Jurkat, Clone E6-1 (cell line): ENCODE data around the gene TRIM7. TPM values are rescaled to one million over a fixed set of nuclear protein-coding genes. Genes with fewer than 3 reads are reported as not detected.

Experiments used
- DNase-seq: peaks from one replicate; pipeline ENCODE4 v3.0.0-alpha.2; 2011; ENCODE audit warnings: low read depth, low spot score
- H3K4me3 ChIP-seq: 2 replicates; pipeline ENCODE4 v1.5.1; 2011; ENCODE audit warnings: mild to moderate bottlenecking, low read length, control low read depth, moderate library complexity
- polyA plus RNA-seq: library from polyadenylated mRNA; unstranded; fragments of >200 nt; gene quantifications from one replicate; pipeline ENCODE4 v1.2.1, GENCODE V29; 2012; ENCODE audit warnings: missing spikeins; ENCODE audit not compliant: insufficient read length, insufficient read depth

Gene TRIM7
- not detected for polyA plus RNA-seq

DNA sequence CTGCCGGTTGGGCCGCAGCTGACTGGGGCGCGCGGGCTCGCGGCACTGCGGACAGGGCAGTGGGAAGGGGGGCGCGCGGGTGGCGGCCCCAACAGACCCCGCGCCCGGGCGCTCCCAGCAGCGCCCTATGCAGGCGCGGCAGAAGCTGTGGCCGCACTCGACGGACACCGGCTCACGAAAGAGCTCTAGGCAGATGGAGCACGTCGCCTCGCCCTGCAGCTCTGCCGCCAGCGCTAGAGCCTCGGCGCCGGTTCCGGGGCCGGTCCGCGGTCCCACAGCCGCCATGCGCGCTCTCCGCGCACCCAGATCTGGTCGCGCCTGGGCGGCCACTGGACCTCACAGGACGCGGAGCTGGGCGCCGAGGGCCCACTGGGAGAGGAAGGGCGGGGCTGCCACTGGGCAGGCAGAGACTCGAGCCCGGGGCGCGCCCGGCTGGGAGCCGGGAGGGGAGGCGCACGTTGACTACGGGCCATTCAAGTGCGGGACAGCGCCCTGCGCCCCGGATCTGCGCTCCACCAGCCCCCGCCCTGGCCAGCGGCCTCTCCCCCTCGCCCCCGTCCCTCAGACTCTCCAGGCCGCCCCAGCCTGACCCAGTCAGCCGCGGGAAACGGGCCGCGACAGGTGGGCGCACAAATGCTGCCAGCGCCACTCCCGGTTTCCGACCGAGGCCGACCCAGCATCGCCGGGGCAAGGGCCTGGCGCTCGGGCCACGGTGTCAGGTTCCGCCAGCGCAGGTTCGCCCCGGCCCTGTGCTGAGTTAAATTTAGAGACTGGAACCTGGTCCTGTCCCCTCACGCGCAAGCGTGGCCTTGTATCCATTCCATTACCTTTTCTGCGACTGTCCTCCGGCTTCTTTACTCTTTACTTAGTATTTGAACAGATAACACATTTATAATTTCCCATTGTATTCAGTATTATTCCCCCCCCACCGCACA is at the start of gene TRIM7:
Gene TRIM7, minus strand, starts transcription at position 371 of the 935 bp plus-strand sequence. Its CDS starts 86 bp downstream, at position 285.
- no peak for DNase-seq
- H3K4me3 ChIP-seq: peak within 1 kb of the TSS; percentile 73

DNA sequence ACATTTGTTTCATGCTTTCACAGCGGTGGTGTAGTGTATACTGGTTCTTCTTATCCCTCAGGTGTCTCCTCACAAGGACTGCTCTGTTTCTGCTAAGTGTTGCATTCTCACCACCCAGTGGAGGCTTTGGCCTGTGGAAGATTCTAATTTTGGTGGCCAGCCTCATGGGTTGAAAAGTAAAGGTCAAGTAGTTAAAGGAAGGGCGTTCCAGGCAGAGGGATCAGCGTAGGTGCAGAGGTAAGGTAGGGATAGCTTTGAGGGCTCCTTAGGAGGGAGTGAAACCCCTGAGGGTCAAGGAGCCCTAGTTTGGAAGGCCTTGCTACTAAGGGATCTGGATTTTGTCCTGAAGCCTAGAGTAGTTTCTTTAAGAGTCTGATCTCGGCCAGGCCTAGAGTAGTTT is 43.3 kb upstream of the TRIM7 start:
- no peak overlapping the region; the same call in 1 of the 2 replicates for H3K4me3 ChIP-seq
- no peak for DNase-seq

DNA sequence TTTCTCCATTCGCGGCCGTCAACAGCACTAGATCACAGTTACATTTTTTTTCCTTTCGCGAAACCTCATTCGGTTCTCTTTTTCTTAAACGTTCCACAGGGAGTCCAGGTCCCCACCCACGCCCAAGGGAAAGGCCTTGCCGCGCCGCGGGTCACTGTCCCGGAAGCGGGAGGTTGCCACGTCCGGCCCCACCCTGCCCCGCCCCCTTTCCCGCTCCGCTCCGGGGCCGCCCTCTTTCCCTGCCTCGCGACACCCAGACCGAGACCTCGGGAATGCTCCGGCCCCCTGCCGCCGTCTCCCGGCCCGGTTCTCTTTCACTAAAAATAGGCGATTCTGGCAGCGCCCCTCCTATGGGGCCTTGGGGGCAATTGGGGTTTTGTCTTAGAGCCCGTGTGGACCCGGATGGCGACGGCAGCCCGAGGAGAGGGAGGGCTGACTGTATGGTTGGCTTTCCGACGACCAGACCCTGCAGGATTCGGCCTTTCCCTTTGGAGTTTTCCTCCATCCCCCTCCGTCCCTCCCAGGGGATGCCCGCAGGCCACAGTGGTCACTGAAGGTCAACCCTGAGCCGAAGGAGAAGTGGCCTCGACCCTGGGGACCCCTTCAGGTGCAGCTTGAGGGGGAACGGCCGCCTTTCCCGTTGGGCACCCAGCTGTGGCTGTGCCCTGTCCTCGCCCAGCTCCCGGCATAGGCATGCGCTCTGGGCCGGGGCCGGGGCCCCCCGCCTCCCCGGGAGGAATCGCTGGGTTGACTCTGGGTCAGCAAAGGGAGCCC is 41.5 kb upstream of the TRIM7 start:
- DNase-seq: peak; percentile 58
- H3K4me3 ChIP-seq: peak overlapping the region; percentile 98

DNA sequence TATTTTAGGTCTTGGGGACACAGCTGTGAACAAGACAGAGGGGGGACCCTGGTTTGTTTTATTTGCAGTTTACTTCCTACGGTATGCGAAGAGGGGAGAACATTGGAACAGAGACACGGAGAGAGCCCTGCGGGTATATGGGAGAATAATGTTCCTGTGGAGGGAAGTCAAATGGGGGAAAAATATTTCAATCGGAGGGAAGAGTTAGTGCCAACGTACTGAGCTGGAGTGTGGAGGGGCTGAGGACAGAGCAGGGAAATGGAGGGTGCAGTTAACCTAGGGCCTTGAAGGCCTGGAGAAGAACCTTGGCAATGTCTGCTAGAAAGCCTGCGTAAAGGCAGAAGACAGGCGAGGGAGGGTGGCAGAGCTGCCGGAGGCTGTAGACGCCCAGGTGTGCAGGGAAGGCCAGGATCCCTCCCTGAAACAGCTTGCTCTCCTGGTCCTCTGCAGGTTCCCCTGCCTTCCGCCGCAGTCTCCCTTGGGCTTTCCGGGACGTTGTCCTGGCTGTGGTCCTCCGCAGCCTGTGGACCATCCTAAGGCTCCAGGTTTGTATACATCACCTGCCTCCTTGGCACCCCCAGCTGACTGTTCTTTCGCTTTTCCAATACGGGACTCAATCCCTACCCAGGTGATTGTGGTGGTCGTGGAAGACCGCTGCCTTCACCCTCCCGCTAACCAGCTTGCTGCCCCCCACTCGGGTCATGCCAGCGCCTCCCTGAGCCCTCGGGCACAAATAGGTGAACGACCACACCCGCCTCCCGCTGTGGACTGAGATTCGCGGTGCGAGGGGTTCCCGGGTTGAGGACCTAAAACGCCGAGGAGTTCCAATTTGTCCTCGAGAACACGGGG is 40.7 kb upstream of the TRIM7 start:
- H3K4me3 ChIP-seq: peak overlapping the region; percentile 98
- no peak for DNase-seq

DNA sequence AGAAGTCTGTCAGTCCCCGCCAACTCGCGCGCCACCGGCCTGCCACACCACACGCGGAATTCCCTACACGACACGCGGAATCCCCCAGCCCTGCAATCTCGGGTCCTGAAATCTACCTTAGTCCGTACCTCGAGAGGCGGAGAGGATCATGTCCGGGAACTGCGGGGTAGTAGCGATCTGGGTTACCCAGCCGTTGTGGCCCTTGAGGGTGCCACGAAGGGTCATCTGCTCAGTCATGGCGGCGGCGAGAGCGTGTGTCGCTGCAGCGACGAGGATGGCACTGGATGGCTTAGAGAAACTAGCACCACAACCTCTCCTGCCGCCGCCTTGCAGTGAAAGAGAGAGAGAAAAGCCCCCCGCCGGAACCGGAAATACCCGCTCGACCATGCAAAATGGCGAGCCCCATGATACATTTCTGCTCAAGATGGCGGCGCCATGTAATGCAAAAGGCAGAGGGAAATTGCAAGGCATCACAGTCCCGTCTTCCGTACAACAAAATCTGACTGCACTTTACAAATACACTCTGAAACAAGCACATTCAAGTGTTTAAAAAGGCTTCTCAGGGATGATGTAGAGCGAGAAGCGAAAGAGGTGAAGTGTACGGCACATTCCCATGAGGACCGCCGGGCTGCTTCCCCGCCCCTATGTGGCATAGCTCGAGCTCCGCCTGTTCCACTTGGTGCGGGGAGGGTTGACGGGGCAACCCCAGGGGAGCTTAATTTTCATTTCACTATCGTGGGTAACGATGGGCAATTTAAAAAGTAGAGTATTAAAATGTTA is 38.8 kb upstream of the TRIM7 start, which contains the start of gene RACK1:
Gene RACK1, minus strand, starts transcription at position 343 of the 780 bp plus-strand sequence. Its CDS starts 106 bp downstream, at position 237.
- DNase-seq: peak; percentile 91
- H3K4me3 ChIP-seq: peak within 1 kb of the TSS; percentile 99

DNA sequence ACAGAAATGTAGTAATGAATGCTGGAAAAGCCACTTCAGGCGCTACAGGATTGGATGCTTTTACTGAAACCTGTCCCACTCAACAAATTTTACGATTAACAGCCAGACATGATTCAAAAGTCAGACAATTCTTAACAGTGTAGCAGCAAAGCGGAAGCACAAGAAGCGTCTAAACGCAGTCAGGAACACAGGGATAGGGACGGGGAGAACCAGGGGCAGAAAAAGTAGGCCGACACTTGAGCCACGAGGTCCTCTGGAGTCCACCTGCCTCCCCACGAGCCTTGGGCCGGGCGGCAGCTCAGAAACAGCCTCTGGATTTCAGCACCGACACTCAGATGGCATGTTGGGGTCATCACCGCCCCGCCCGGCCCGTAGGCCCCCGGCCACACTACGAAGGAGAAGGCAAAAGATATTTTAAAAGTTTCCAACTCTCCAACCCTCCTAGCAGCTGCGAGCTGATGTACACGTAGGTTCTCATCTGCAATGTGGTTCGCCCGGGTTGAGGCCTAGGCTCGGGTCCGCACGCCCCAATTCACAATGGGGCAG is 38.1 kb upstream of the TRIM7 start:
- DNase-seq: no peak

DNA sequence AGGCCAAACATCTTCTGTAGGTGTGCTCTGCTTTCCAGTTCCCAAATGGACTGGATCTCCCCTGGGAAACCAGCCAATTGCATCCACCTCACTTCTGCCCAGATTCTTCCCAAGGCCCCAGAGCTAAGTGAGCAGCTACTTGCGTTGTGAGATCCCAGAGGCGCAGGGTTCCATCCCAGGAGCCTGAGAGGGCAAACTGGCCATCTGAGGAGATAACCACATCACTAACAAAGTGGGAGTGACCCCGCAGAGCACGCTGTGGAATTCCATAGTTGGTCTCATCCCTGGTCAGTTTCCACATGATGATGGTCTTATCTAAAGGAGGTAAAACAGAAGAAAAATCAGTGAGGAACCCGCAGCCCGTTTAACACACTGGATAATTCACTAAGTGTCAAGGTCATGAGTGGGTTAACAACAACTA is 37.0 kb upstream of the TRIM7 start:
- no peak for DNase-seq

More for the DNA sequence above, 38.1 kb upstream of the TRIM7 start:
- H3K4me3 ChIP-seq: peak overlapping the region; percentile 99

DNA sequence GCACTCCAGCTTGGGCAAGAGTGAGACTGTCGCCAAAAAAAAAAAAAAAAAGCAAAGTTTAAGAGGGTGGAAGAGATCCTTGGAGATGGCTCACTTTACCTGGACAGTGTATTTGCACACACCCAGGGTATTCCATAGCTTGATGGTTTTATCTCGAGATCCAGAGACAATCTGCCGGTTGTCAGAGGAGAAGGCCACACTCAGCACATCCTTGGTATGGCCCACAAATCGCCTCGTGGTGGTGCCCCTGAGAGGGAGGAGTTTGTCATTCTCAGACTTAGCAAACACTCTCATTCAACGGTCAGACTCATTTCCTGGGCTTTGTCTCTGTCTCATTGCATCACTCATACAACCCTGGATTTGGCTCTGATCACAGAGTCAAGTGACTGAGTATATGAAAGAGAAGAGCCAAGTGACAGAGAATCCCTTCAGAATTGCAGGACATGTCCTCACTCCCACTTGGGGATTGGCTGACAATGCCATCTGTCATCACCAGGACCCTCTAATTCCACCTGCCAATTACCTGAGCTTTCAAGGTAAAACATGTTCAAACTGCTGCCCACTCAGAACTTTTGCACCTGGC is 36.5 kb upstream of the TRIM7 start:
- DNase-seq: peak; percentile 49
- H3K4me3 ChIP-seq: peak overlapping the region; percentile 99

More for the DNA sequence above, 37.0 kb upstream of the TRIM7 start:
- H3K4me3 ChIP-seq: peak overlapping the region; percentile 99

DNA sequence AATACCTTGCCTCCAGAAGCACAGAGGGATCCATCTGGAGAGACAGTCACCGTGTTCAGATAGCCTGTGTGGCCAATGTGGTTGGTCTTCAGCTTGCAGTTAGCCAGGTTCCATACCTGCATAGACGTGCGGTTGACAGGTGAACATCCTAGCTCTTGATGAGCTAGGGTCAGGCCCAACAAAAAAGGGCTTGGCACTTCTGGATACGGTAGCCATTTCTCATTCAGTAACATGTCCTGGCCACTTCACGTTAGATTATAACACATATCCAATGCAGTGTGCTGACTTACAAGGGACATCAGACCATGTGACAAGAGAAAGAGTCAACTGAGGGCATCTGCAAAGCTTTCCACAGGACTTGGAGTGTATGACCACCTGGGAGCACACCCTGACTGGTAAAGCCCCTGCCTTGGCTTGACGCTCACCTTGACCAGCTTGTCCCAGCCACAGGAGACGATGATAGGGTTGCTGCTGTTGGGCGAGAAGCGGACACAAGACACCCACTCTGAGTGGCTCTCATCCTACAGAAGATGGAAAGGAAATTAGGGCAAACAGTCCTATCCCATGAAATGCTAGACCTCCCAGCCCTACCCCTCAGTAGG is 34.2 kb upstream of the TRIM7 start:
- no peak for DNase-seq
- H3K4me3 ChIP-seq: no peak overlapping the region

DNA sequence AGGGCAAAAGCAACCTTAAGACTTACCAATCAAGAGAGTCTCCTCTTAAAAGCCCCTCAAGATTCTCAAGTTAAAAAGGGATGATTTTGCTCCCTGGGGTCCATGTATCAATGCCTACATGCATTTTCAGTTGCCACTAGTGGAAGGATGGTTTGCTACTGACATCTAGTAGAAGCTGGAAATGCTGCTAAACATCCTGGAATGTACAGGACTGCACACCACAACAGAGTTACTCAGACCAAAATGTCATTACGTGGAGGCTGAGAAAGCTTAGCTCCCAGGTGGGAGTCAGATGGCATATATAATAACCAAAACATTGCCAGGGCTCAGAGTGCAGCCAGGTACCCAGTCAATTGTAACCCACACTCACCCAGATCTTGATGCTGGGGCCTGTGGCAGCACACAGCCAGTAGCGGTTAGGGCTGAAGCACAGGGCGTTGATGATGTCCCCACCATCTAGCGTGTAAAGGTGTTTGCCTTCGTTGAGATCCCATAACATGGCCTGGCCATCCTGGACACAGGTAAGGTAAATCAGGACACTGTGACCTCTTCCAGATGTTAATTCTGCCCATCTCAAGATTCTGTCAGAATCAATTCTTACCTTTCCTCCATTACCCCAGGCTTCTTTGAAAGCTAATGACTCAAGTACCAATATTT is 32.9 kb upstream of the TRIM7 start:
- DNase-seq: no peak
- no peak overlapping the region for H3K4me3 ChIP-seq

DNA sequence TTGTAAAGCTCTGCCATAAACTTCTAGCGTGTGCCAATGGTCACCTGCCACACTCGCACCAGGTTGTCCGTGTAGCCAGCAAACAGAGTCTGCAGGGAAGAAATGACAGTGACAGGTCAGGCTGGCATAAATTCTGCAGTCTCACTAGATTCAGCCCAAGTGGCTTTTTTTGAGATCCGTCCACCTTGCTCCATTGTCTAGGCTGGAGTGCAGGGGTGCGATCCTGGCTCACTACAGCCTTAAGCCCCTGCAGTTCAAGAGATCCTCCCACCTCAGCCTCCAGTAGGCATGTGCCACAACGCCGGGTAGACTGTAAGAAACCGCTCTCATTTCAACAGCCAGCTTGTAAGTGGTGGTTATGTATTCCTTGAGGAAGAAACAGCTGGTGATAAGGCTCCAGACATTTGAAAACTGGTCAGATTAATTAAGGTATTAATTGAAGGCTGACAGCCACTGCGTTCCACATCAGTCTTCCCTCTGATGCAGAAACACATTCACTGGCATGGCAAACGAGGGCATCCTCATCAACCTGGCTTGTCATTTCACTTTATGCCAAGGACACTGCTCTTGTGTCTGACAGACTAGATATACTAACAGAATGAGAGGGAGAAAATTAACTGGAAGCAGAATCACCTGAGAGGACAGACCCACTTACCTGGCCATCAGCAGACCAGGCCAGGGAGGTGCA is 32.1 kb upstream of the TRIM7 start:
- H3K4me3 ChIP-seq: no peak overlapping the region
- no peak for DNase-seq

DNA sequence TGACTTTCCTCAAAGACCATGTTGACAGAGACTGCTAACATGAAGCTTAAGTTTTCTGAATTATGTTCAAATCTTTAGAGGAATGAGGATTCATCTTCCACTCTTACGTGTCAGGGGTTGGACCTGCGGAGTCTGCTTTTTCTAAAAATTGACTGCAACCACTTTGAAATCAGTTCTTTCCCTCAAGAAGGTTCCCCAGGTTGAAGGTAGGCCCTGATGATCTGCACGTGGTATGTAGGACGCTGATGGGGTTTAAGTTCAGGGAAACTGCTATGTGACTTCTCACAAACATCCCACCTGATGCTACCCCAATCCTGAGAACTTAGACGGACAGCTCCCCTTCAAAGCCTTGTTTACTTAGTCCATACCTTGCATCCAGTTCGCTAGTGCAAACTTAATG is 31.5 kb upstream of the TRIM7 start:
- no peak for DNase-seq
- no peak overlapping the region for H3K4me3 ChIP-seq

DNA sequence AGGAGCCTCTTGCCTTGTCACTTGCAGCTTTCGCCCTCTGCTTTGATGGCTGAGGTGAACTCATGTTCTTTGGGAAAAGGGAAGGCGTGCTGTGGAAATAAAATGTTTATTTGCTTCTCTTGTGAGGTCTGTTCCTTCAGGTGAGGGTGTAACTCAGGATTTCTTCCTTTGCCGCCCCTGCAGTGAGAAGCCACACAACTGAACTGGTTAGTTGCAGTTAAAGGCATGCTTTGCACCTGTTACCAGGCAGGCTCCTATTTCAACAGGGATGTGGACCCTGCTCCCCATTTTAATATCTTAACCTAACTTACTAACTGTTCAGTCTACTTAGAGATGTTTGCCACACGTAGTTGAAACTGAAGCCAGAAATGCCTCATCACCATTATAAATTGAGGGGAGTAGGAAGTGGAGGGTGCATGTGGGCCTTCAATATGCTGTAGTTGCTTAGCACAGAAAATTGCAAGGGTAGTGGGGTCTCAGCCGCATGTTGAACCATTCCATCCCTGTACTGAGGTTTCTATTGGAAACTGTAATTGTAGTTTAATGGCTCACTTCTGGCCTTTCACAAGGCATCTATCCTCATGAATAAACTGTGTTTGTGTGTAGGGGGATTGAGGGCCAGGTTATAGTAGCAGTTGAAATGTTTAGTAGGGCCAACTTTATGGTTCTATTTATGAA is 30.8 kb upstream of the TRIM7 start:
- no peak overlapping the region for H3K4me3 ChIP-seq
- no peak for DNase-seq

DNA sequence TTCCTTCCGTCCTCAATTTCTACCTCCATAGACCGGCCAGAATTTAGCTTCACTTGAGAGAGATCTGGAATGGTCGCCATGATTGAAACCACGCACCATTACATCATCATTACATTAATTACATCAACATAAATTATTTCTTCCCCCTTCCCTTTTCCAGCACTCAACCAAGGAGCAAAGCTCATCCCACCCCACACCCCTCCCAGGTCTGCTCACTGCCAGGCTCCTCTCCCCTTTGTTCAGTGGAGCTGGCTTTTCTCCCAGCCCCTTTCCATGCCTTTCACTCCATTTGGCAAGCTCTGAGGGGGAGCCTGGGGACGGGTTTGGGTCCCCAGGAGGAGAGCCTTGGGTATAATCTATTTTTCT is 30.3 kb upstream of the TRIM7 start:
- H3K4me3 ChIP-seq: no peak overlapping the region
- DNase-seq: no peak

DNA sequence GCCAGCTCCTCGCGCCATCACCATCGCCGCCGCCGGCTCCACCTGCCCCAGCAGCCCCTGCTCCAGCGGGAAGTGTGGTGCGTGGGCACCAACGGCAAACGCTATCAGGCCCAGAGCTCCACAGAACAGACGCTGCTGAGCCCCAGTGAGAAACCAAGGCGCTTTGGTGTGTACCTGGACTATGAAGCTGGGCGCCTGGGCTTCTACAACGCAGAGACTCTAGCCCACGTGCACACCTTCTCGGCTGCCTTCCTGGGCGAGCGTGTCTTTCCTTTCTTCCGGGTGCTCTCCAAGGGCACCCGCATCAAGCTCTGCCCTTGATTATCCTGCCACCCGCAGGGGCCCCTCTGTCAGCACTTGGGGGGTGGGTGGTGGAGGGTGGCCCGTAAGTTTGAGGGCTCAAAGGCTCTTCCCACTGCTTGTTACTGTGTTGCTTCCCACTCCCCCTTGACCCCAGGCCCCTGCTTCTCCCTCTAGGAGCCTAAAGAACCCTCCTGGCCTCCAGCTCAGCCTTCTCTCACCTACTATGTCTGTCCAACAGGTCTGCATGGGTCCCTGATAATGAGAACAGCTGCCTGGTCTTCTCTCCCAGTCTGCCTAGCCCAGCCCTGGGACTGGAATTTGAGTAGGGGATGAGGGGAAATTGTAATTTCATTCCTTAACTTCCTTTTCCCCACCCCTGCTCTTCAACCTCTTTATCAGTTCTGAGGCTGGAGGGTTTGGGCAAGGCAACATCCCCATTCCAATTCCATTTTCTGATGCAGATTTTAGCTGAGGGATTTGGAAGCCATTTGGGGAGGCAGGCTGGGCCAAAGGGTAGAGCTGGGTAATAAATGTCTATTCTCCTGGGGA is 29.7 kb upstream of the TRIM7 start:
- H3K4me3 ChIP-seq: no peak overlapping the region
- no peak for DNase-seq
